Sigmoid colon (tissue), 7 donors: ENCODE results near the gene CALHM1. TPM values are rescaled to one million over a fixed set of nuclear protein-coding genes. Genes with fewer than 3 reads are reported as not detected.
"Not testable (repeated sequence)": the region's sequence is repeated elsewhere in the genome, so short reads cannot be mapped to it uniquely, and the experiment has no call there.

Experiments used
- DNase-seq: peaks from one replicate; pipeline ENCODE4 v3.0.0-alpha.2; 2019
- H3K27ac ChIP-seq, 4 donors: fragments of 200-600 bp; sonication (generic); one replicate each; pipeline ENCODE4 v1.5.1; 2016 to 2019; ENCODE audit warnings: mild to moderate bottlenecking in 1 of 4
- H3K27me3 ChIP-seq, 3 donors: fragments of 200-600 bp; sonication (generic); one replicate each; pipeline ENCODE4 v1.5.1; 2019; ENCODE audit warnings: mild to moderate bottlenecking in 1 of 3
- H3K36me3 ChIP-seq, 4 donors: fragments of 200-600 bp; sonication (generic); one replicate each; pipeline ENCODE4 v1.5.1; 2016 to 2019
- H3K4me1 ChIP-seq, 4 donors: fragments of 200-600 bp; sonication (generic); one replicate each; pipeline ENCODE4 v1.5.1; 2017 to 2019
- H3K4me3 ChIP-seq, 4 donors: fragments of 200-600 bp; sonication (generic); one replicate each; pipeline ENCODE4 v1.5.1; 2017 to 2019; ENCODE audit warnings: mild to moderate bottlenecking in 2 of 4, moderate library complexity in 1 of 4
- H3K9me3 ChIP-seq, 4 donors: fragments of 200-600 bp in 3 of 4; sonication (generic) in 3 of 4; one replicate each; pipeline versions ENCODE4 v1.5.1 to v1.6.1; 2013 to 2019
- CTCF ChIP-seq, 4 experiments: fragments of 450-650 bp in 3 of 4; fragments of 200-600 bp in 1 of 4; IDR thresholded peaks; one replicate each; pipeline ENCODE4 v1.5.1; 2016 to 2019; ENCODE audit warnings: antibody characterized with exemption in 4 of 4, mild to moderate bottlenecking in 3 of 4, moderate library complexity in 2 of 4
- EP300 ChIP-seq, 4 donors: sonication (generic); formaldehyde crosslinking; IDR thresholded peaks; one replicate each; pipeline ENCODE4 v1.6.1; 2017; ENCODE audit warnings: antibody characterized with exemption in 4 of 4
- POLR2A ChIP-seq, 2 donors: fragments of 450-650 bp; IDR thresholded peaks; one replicate each; pipeline ENCODE4 v1.6.1; 2016; ENCODE audit warnings: antibody characterized with exemption in 2 of 2, mild to moderate bottlenecking in 2 of 2, moderate library complexity in 2 of 2
- POLR2AphosphoS5 ChIP-seq, 4 donors: sonication (generic); formaldehyde crosslinking; IDR thresholded peaks; one replicate each; pipeline ENCODE4 v1.6.1; 2017; ENCODE audit warnings: antibody characterized with exemption in 4 of 4
- WGBS, 2 donors: extraction: QIAGEN DNeasy Blood & Tissue Kit; methylation state at CpG; one replicate each; pipeline ENCODE4 v1.1.7; 2013; 5-methylcytosine and 5-hydroxymethylcytosine counted together
- intact Hi-C: fragments of 100-400 bp; cut with DNase I; formaldehyde crosslinking; loops from one replicate; pipeline ENCODE4 v1.15.1; 2023
- polyA plus RNA-seq, 3 donors: library from polyadenylated mRNA; stranded (reverse); fragments of 200-250 nt; gene quantifications; one replicate each; pipeline ENCODE4 v1.2.3, GENCODE V29; 2013
- total RNA-seq, 4 donors: library from RNA; depleted of rRNA; stranded (reverse); fragments of >200 nt; gene quantifications; one replicate each; pipeline ENCODE4 v1.1.0, GENCODE V29; 2016
- donor health status: healthy with polysubstance abuse.
- donor health status: Bipolar disorder and iron deficiency.
- donor health status: healthy.

The CALHM1 gene
- total and polyA plus RNA-seq, 7 donors, result 0.07 TPM; not detected in 6

GRCh38 chr10:103487410-103487708 is 28.7 kb upstream of the CALHM1 start:
- Histone ChIP-seq H3K27ac (peak overlapping the region in 2 of 4 donors; percentile 66 to 70), H3K4me3 (no peak overlapping the region), H3K4me1 (peaks cover 0 to 35% (median 27%) of the 10 kb centered on the region in 4 donors), H3K36me3 (no peaks in the 10 kb centered on the region), H3K9me3 (no peaks in the 10 kb centered on the region), H3K27me3 (peaks cover 0 to 4% (median 0%) of the 10 kb centered on the region in 3 donors)
- TF ChIP-seq CTCF (IDR thresholded peaks at IDR 0.05) (no peak), EP300 (IDR thresholded peaks at IDR 0.05) (peak in 2 of 4 donors; percentile 9 to 57), POLR2AphosphoS5 (IDR thresholded peaks at IDR 0.05) (peak; percentile 65 to 89 (median 86))
- no peak for DNase-seq
- WGBS, 2 donors, result 21 to 71% methylated on average over 2 of the region's 2 CpGs
- intact Hi-C loops, result loop anchor here (10.0 kb wide), 1 partner anchor 177 kb away; no protein-coding TSS in a partner anchor

- not testable (repeated sequence) for H3K4me3 ChIP-seq, H3K27me3 ChIP-seq, H3K9me3 ChIP-seq, H3K36me3 ChIP-seq
- peak; percentile 72 for DNase-seq
- TF ChIP-seq POLR2AphosphoS5 (IDR thresholded peaks at IDR 0.05), result peak; percentile 28 to 77 (median 75)
- peak in 2 of 4 donors; percentile 16 to 36 for TF ChIP-seq EP300 (IDR thresholded peaks at IDR 0.05)
- intact Hi-C loops, result loop anchor here (10.0 kb wide), 1 partner anchor 178 kb away; no protein-coding TSS in a partner anchor
- Histone ChIP-seq H3K4me1 (peaks cover 0 to 29% (median 22%) of the 10 kb centered on the region in 4 donors), H3K27ac (peak overlapping the region in 3 of 4 donors; percentile 59 to 70 (median 66))
- WGBS, 2 donors, result 70 to 88% methylated on average over 8 of the region's 8 CpGs
Measured at GRCh38 chr10:103486635-103487409, 28.1 kb upstream of the CALHM1 start.

GRCh38 chr10:103481974-103482531 is 23.4 kb upstream of the CALHM1 start:
- peaks cover 0 to 18% (median 18%) of the 10 kb centered on the region in 4 donors for H3K4me1 ChIP-seq
- no peak overlapping the region for H3K27ac ChIP-seq
- no peak for DNase-seq
- 56 to 63% methylated on average over 12 of the region's 12 CpGs for WGBS, 2 donors
- intact Hi-C loops, result loop anchor here (10.0 kb wide), 1 partner anchor 183 kb away; no protein-coding TSS in a partner anchor
- TF ChIP-seq POLR2AphosphoS5 (IDR thresholded peaks at IDR 0.05) (no peak), EP300 (IDR thresholded peaks at IDR 0.05) (no peak), CTCF (IDR thresholded peaks at IDR 0.05) (peak in 3 of 4 experiments; percentile 31 to 64 (median 45))
- H3K27me3 ChIP-seq, result peaks cover 0 to 4% (median 0%) of the 10 kb centered on the region in 3 donors
- no peaks in the 10 kb centered on the region for H3K36me3 ChIP-seq
- H3K9me3 ChIP-seq, result no peaks in the 10 kb centered on the region
- H3K4me3 ChIP-seq, result no peak overlapping the region

- peaks cover 0 to 7% (median 0%) of the 10 kb centered on the region in 3 donors for H3K27me3 ChIP-seq
- no peak for TF ChIP-seq CTCF (IDR thresholded peaks at IDR 0.05)
- no peaks in the 10 kb centered on the region for H3K36me3 ChIP-seq
- no peak overlapping the region for H3K27ac ChIP-seq
- H3K9me3 ChIP-seq, result no peaks in the 10 kb centered on the region
- no peak for DNase-seq
- peaks cover 0 to 6% (median 5%) of the 10 kb centered on the region in 4 donors for H3K4me1 ChIP-seq
- intact Hi-C loops, result loop anchor here (10.0 kb wide), 1 partner anchor 184 kb away; no protein-coding TSS in a partner anchor
- WGBS, 2 donors, result 82 to 83% methylated on average over 5 of the region's 5 CpGs
- H3K4me3 ChIP-seq, result no peak overlapping the region
Measured at GRCh38 chr10:103480521-103480920, 21.8 kb upstream of the CALHM1 start.

DNA sequence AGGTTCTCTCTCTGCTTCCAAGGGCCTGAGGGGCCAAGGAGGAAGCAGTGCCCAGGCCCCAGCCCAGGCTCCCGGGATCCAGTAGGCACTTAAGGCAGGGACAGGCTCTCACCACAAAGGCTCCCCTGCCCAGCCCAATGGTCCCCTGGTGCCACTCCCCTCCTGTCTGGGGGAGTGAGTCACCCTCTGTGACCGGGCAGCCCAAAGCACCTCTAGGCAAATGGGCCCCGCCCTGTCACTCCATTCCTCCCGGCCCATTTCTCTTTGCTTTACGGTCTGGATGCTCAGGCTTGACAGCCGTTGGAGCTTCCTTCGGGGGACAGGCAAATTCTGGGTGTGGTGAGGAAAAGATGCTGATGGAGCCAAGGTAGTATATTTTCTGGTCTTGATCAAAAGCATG is 20.4 kb upstream of the CALHM1 start, which contains the start of gene CALHM3:
TSS of gene CALHM3 (minus strand) at position 106 of the 400 bp plus-strand sequence. CDS start 208 bp downstream, outside the sequence.
- H3K4me1 ChIP-seq, result no peaks in the 10 kb centered on the region
- 23 to 76% methylated on average over 7 of the region's 7 CpGs for WGBS, 2 donors
- no peak within 1 kb of the TSS for H3K4me3 ChIP-seq
- TF ChIP-seq EP300 (IDR thresholded peaks at IDR 0.05), result no peak
- TF ChIP-seq POLR2A (IDR thresholded peaks at IDR 0.05), result no peak
- TF ChIP-seq POLR2AphosphoS5 (IDR thresholded peaks at IDR 0.05), result no peak
- TF ChIP-seq CTCF (IDR thresholded peaks at IDR 0.05), result no peak
- no peaks in the 10 kb centered on the region for H3K36me3 ChIP-seq
- no peak within 1 kb of the TSS for H3K27ac ChIP-seq
- peaks cover 0 to 7% (median 0%) of the 10 kb centered on the region in 3 donors for H3K27me3 ChIP-seq
- no peaks in the 10 kb centered on the region for H3K9me3 ChIP-seq
- intact Hi-C loops, result no loop called here
- DNase-seq, result no peak
